Gastroesophageal sphincter (tissue), 3 donors: Measurements from ENCODE around the gene RABL6.

Experiments used
- CTCF ChIP-seq, 4 experiments: fragments of 200-600 bp in 2 of 4; fragments of 450-650 bp in 2 of 4; sonication (generic) in 1 of 4; IDR thresholded peaks; one replicate each; pipeline ENCODE4 v1.5.1; 2017 to 2019; ENCODE audit warnings: antibody characterized with exemption in 4 of 4, mild to moderate bottlenecking in 2 of 4, moderate library complexity in 2 of 4
- POLR2A ChIP-seq, 2 donors: fragments of 450-650 bp; IDR thresholded peaks; one replicate each; pipeline ENCODE4 v1.6.1; 2017; ENCODE audit warnings: antibody characterized with exemption in 2 of 2, mild to moderate bottlenecking in 2 of 2, moderate library complexity in 1 of 2
- POLR2AphosphoS5 ChIP-seq: sonication (generic); formaldehyde crosslinking; IDR thresholded peaks from one replicate; pipeline ENCODE4 v1.6.1; 2017; ENCODE audit warnings: antibody characterized with exemption

GRCh38 chr9:136849960-136850865 is 42.5 kb downstream of the RABL6 start:
- TF ChIP-seq CTCF (IDR thresholded peaks at IDR 0.05) (no peak), POLR2A (IDR thresholded peaks at IDR 0.05) (no peak), POLR2AphosphoS5 (no peak)
